H1 (cell line): ENCODE measurements around the gene B4GALNT1.

Source experiments
- CHD2 ChIP-seq: IDR thresholded peaks from 2 replicates; pipeline ENCODE4 v1.6.1; 2012; ENCODE audit warnings: low read length, improper control_type of control experiment
- CTCF ChIP-seq, 3 experiments: IDR thresholded peaks; 1 replicate in 2 of 3; 2 replicates in 1 of 3; pipeline versions ENCODE4 v1.5.1 to v1.6.1; 2011; ENCODE audit warnings: low read length in 3 of 3, mild to moderate bottlenecking in 3 of 3, inconsistent platforms in 2 of 3, low read depth in 1 of 3, moderate library complexity in 1 of 3; ENCODE audit not compliant: insufficient read depth in 1 of 3; ENCODE audit errors: control extremely low read depth in 1 of 3
- EZH2 ChIP-seq: fragments of 200-600 bp; sonication (generic); IDR thresholded peaks from 2 replicates; pipeline ENCODE4 v1.7.1; 2012; ENCODE audit warnings: low read depth, mild to moderate bottlenecking, moderate library complexity, low read length, inconsistent platforms; ENCODE audit not compliant: severe bottlenecking
- GABPA ChIP-seq: IDR thresholded peaks from 2 replicates; pipeline ENCODE4 v1.6.1; 2011; ENCODE audit warnings: mild to moderate bottlenecking, low read length, moderate library complexity, borderline replicate concordance; ENCODE audit not compliant: insufficient read depth
- JUND ChIP-seq: IDR thresholded peaks from 2 replicates; pipeline ENCODE4 v1.6.1; 2011; ENCODE audit warnings: mild to moderate bottlenecking, improper control_type of control experiment, low read length
- MAFK ChIP-seq: IDR thresholded peaks from 2 replicates; pipeline ENCODE4 v1.6.1; 2012; ENCODE audit warnings: low read depth, mild to moderate bottlenecking, improper control_type of control experiment, low read length
- POLR2A ChIP-seq, 2 experiments: IDR thresholded peaks; 1 replicate in 1 of 2; 2 replicates in 1 of 2; pipeline ENCODE4 v1.6.1; 2011; ENCODE audit warnings: low read depth in 2 of 2, low read length in 2 of 2, mild to moderate bottlenecking in 2 of 2; ENCODE audit errors: control extremely low read depth in 1 of 2
- POLR2AphosphoS5 ChIP-seq: IDR thresholded peaks from 2 replicates; pipeline ENCODE4 v1.6.1; 2011; ENCODE audit warnings: low read depth, low read length
- SIX5 ChIP-seq: IDR thresholded peaks from 2 replicates; pipeline ENCODE4 v1.6.1; 2011; ENCODE audit warnings: mild to moderate bottlenecking, low read depth, low read length
- SP2 ChIP-seq: IDR thresholded peaks from 2 replicates; pipeline ENCODE4 v1.6.1; 2012; ENCODE audit warnings: mild to moderate bottlenecking, low read length, inconsistent platforms
- TAF1 ChIP-seq: IDR thresholded peaks from 2 replicates; pipeline ENCODE4 v1.6.1; 2011; ENCODE audit warnings: mild to moderate bottlenecking, low read depth, low read length
- TAF7 ChIP-seq: optimal IDR thresholded peaks from 2 replicates; pipeline ENCODE3; 2011; ENCODE audit warnings: low read depth, mild to moderate bottlenecking, inconsistent platforms, low read length, moderate library complexity, borderline replicate concordance

DNA sequence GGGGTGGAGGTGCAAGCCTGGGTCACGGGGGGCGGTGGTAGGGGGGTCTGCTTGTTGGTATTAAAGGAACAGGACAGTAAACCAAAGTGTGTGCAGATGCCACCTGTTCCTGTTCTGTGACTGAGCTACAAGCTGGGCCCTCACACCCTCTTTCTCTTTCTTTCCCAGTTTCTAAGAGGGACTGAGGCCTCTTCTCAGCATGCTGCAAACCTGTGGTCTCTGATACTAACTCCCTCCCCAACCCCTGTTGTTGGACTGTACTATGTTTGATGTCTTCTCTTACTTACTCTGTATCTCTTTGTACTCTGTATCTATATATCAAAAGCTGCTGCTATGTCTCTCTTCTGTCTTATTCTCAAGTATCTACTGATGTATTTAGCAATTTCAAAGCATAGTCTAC, 49.0 kb downstream of the B4GALNT1 start:
- TF ChIP-seq SIX5 = no peak
- no peak for TF ChIP-seq POLR2AphosphoS5
- TF ChIP-seq GABPA = no peak
- no peak for TF ChIP-seq CTCF (IDR thresholded peaks at IDR 0.05; ENCODE audit: control extremely low read depth in 1 of 3, insufficient read depth in 1 of 3, low read depth in 1 of 3, low read length in 3 of 3)
- TF ChIP-seq POLR2A (IDR thresholded peaks at IDR 0.05; ENCODE audit: control extremely low read depth in 1 of 2, low read depth in 2 of 2, low read length in 2 of 2) = no peak
- TF ChIP-seq SP2 = no peak
- no peak for TF ChIP-seq TAF1
- no peak for TF ChIP-seq CHD2
- no peak for TF ChIP-seq TAF7
- TF ChIP-seq EZH2 = no peak
- TF ChIP-seq JUND = no peak
- TF ChIP-seq MAFK = no peak
